Activated T-helper 9 cell treated with anti-CD3 and anti-CD28 coated beads, Interleukin-2, amount 50 U/mL, for 16 hours (primary cell): ENCODE measurements around the gene CERS1.
A peak's percentile ranks its signal among the peaks of the same experiment; 100 is the strongest.

Experiments used
- DNase-seq: peaks from one replicate; pipeline ENCODE4 v3.0.0-alpha.2; 2020; ENCODE audit warnings: low read depth

The CERS1 gene

GRCh38 chr19:18839465-18840287 lies 56.3 kb downstream of the CERS1 start:
- no peak for DNase-seq

- DNase-seq, result no peak
Measured at GRCh38 chr19:18834644-18834984, 61.3 kb downstream of the CERS1 start.

GRCh38 chr19:18833849-18834643 lies 61.9 kb downstream of the CERS1 start:
- no peak for DNase-seq

GRCh38 chr19:18833141-18833476 lies 62.8 kb downstream of the CERS1 start:
- DNase-seq, result no peak

GRCh38 chr19:18832306-18833140 lies 63.4 kb downstream of the CERS1 start:
- no peak for DNase-seq

GRCh38 chr19:18831524-18832305 lies 64.2 kb downstream of the CERS1 start, which contains the start of gene UPF1:
UPF1 (plus strand) TSS chr19:18831959; CDS start chr19:18832210, 251 bp downstream.
- peak; percentile 93 for DNase-seq

- no peak for DNase-seq
Measured at GRCh38 chr19:18830488-18830887, 65.5 kb downstream of the CERS1 start.

- DNase-seq, result no peak
Measured at GRCh38 chr19:18828786-18829185, 67.2 kb downstream of the CERS1 start.
